SK-N-SH treated with all-trans-retinoic acid at 6 μM for 48 hours (cell line): ENCODE measurements around the gene EGFLAM.

Experiments
- ARNTL ChIP-seq: fragments of 450-650 bp; formaldehyde crosslinking; IDR thresholded peaks from 2 replicates; pipeline ENCODE4 v1.5.0; 2020; ENCODE audit warnings: low read depth, mild to moderate bottlenecking, moderate library complexity, borderline replicate concordance
- CSDC2 ChIP-seq: fragments of 250-450 bp; sonication (Bioruptor Pico); IDR thresholded peaks from 2 replicates; pipeline ENCODE4 v1.5.0; 2020; ENCODE audit warnings: mild to moderate bottlenecking, moderate library complexity
- ESRRG ChIP-seq: fragments of 250-450 bp; sonication (Bioruptor Pico); IDR thresholded peaks from 2 replicates; pipeline ENCODE4 v1.6.1; 2021; ENCODE audit warnings: mild to moderate bottlenecking
- ISL1 ChIP-seq: fragments of 250-450 bp; sonication (Bioruptor Pico); IDR thresholded peaks from 2 replicates; pipeline ENCODE4 v2.1.2; 2022; ENCODE audit warnings: mild to moderate bottlenecking, moderate library complexity
- PPARA ChIP-seq: fragments of 250-450 bp; sonication (Bioruptor Pico); IDR thresholded peaks from 2 replicates; pipeline ENCODE4 v1.5.0; 2020; ENCODE audit warnings: mild to moderate bottlenecking, borderline replicate concordance
- RARB ChIP-seq: fragments of 250-450 bp; sonication (Bioruptor Pico); IDR thresholded peaks from 2 replicates; pipeline ENCODE4 v1.8.0; 2021; ENCODE audit warnings: mild to moderate bottlenecking, moderate library complexity
- TCF4 ChIP-seq: fragments of 250-450 bp; sonication (Bioruptor Pico); IDR thresholded peaks from 2 replicates; pipeline ENCODE4 v1.8.0; 2021; ENCODE audit warnings: mild to moderate bottlenecking, moderate library complexity, borderline replicate concordance
- TOX ChIP-seq: fragments of 250-450 bp; sonication (Bioruptor Pico); IDR thresholded peaks from 2 replicates; pipeline ENCODE4 v1.8.0; 2021; ENCODE audit warnings: mild to moderate bottlenecking, moderate library complexity, borderline replicate concordance
- ZFP3 ChIP-seq: fragments of 250-450 bp; sonication (Bioruptor Pico); IDR thresholded peaks from 2 replicates; pipeline ENCODE4 v1.5.0; 2020; ENCODE audit warnings: mild to moderate bottlenecking, moderate library complexity
- TF ChIP-seq, protein P1 (sequence below): fragments of 250-450 bp; sonication (Bioruptor Pico); IDR thresholded peaks from 2 replicates; pipeline ENCODE4 v1.5.1; 2021; ENCODE audit warnings: mild to moderate bottlenecking, moderate library complexity
- TF ChIP-seq, protein P2 (sequence below): fragments of 250-450 bp; sonication (Bioruptor Pico); IDR thresholded peaks from 2 replicates; pipeline ENCODE4 v1.5.1; 2020; ENCODE audit warnings: low read depth, mild to moderate bottlenecking, moderate library complexity
- TF ChIP-seq, protein P3 (sequence below): fragments of 250-450 bp; sonication (Bioruptor Pico); IDR thresholded peaks from 2 replicates; pipeline ENCODE4 v1.8.0; 2020; ENCODE audit warnings: mild to moderate bottlenecking, moderate library complexity, borderline replicate concordance
- TF ChIP-seq, protein P4 (sequence below): fragments of 250-450 bp; sonication (Bioruptor Pico); IDR thresholded peaks from 2 replicates; pipeline ENCODE4 v1.5.0; 2020; ENCODE audit warnings: mild to moderate bottlenecking, moderate library complexity

DNA sequence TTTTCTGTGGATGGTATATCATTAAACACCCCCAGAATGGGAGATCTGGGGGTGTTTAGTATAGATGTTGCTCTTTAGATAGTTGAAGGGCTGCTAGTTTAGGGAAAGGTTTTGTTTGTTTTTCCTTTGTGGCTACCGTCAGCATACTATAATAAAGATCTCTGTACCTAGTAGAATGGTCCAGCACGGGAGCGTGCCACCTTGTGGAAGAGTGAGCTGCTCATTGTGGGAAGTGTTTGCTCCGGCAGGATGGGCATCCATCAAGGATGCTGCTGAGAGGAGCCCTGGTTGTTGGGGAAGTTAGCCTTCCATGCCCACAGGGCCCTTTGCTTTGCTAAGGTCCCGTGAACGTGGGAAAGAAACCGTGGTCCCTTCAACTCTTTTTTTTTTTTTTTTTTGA, 185.0 kb downstream of the EGFLAM start:
- no peak for TF ChIP-seq ZFP3 (CRISPR knock-in tag)
- TF ChIP-seq, protein P1, sequence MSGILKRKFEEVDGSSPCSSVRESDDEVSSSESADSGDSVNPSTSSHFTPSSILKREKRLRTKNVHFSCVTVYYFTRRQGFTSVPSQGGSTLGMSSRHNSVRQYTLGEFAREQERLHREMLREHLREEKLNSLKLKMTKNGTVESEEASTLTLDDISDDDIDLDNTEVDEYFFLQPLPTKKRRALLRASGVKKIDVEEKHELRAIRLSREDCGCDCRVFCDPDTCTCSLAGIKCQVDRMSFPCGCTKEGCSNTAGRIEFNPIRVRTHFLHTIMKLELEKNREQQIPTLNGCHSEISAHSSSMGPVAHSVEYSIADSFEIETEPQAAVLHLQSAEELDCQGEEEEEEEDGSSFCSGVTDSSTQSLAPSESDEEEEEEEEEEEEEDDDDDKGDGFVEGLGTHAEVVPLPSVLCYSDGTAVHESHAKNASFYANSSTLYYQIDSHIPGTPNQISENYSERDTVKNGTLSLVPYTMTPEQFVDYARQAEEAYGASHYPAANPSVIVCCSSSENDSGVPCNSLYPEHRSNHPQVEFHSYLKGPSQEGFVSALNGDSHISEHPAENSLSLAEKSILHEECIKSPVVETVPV (CRISPR knock-in tag), result no peak
- no peak for TF ChIP-seq RARB
- TF ChIP-seq ISL1, result no peak
- TF ChIP-seq PPARA (CRISPR knock-in tag), result no peak
- TF ChIP-seq, protein P2, sequence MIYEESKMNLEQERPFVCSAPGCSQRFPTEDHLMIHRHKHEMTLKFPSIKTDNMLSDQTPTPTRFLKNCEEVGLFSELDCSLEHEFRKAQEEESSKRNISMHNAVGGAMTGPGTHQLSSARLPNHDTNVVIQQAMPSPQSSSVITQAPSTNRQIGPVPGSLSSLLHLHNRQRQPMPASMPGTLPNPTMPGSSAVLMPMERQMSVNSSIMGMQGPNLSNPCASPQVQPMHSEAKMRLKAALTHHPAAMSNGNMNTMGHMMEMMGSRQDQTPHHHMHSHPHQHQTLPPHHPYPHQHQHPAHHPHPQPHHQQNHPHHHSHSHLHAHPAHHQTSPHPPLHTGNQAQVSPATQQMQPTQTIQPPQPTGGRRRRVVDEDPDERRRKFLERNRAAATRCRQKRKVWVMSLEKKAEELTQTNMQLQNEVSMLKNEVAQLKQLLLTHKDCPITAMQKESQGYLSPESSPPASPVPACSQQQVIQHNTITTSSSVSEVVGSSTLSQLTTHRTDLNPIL, result no peak
- no peak for TF ChIP-seq TCF4 (CRISPR knock-in tag)
- no peak for TF ChIP-seq ARNTL
- no peak for TF ChIP-seq ESRRG
- TF ChIP-seq, protein P3, sequence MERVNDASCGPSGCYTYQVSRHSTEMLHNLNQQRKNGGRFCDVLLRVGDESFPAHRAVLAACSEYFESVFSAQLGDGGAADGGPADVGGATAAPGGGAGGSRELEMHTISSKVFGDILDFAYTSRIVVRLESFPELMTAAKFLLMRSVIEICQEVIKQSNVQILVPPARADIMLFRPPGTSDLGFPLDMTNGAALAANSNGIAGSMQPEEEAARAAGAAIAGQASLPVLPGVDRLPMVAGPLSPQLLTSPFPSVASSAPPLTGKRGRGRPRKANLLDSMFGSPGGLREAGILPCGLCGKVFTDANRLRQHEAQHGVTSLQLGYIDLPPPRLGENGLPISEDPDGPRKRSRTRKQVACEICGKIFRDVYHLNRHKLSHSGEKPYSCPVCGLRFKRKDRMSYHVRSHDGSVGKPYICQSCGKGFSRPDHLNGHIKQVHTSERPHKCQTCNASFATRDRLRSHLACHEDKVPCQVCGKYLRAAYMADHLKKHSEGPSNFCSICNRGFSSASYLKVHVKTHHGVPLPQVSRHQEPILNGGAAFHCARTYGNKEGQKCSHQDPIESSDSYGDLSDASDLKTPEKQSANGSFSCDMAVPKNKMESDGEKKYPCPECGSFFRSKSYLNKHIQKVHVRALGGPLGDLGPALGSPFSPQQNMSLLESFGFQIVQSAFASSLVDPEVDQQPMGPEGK (CRISPR knock-in tag), result no peak
- TF ChIP-seq, protein P4, sequence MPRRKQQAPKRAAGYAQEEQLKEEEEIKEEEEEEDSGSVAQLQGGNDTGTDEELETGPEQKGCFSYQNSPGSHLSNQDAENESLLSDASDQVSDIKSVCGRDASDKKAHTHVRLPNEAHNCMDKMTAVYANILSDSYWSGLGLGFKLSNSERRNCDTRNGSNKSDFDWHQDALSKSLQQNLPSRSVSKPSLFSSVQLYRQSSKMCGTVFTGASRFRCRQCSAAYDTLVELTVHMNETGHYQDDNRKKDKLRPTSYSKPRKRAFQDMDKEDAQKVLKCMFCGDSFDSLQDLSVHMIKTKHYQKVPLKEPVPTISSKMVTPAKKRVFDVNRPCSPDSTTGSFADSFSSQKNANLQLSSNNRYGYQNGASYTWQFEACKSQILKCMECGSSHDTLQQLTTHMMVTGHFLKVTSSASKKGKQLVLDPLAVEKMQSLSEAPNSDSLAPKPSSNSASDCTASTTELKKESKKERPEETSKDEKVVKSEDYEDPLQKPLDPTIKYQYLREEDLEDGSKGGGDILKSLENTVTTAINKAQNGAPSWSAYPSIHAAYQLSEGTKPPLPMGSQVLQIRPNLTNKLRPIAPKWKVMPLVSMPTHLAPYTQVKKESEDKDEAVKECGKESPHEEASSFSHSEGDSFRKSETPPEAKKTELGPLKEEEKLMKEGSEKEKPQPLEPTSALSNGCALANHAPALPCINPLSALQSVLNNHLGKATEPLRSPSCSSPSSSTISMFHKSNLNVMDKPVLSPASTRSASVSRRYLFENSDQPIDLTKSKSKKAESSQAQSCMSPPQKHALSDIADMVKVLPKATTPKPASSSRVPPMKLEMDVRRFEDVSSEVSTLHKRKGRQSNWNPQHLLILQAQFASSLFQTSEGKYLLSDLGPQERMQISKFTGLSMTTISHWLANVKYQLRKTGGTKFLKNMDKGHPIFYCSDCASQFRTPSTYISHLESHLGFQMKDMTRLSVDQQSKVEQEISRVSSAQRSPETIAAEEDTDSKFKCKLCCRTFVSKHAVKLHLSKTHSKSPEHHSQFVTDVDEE (CRISPR knock-in tag), result no peak
- no peak for TF ChIP-seq CSDC2
- TF ChIP-seq TOX (CRISPR knock-in tag), result no peak
